Effector CD8-positive, alpha-beta T cell (primary cell): ENCODE measurements around the gene BANF1.
"Not testable (repeated sequence)": the region's sequence is repeated elsewhere in the genome, so short reads cannot be mapped to it uniquely, and the experiment has no call there.

Source experiments
- DNase-seq: peaks from one replicate; lab custom pipeline; 2025; lab: John Stamatoyannopoulos, UW

Gene BANF1

DNA sequence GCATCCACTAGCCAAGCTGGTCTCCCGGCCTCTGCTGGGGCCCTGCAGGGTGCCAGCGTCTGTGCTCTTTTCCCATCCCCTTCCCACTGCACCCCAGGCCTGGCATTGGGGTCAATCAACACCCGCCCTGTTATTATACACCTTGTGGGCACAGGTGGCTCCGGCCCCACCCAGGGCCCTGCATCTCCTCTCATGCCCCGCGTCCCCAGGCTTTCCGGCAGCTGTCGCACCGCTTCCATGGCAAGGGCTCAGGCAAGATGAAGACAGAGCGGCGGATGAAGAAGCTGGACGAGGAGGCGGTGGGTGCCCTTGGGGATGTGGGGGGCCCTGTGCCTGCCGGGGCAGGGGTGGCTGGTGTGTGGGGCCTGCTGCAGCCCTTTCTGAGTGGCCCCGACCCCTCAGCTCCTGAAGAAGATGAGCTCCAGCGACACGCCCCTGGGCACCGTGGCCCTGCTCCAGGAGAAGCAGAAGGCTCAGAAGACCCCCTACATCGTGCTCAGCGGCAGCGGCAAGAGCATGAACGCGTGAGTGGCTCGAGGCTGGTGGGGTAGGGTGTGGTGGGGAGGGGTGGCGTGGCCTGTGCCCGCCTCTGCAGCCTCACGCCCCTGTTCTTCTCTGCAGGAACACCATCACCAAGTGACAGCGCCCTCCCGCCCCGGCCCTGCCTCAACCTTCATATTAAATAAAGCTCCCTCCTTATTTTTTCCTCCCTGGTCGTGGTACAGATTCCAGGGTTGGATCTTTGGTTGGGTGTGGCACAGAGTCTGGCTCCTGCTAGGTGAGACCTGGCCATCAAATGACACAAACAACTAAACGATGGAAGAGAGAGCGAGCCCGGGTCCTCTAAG, 23.7 kb upstream of the BANF1 start:
- no peak for DNase-seq

- no peak for DNase-seq
Observed at GRCh38 chr11:65979261-65979759, 23.0 kb upstream of the BANF1 start.

DNA sequence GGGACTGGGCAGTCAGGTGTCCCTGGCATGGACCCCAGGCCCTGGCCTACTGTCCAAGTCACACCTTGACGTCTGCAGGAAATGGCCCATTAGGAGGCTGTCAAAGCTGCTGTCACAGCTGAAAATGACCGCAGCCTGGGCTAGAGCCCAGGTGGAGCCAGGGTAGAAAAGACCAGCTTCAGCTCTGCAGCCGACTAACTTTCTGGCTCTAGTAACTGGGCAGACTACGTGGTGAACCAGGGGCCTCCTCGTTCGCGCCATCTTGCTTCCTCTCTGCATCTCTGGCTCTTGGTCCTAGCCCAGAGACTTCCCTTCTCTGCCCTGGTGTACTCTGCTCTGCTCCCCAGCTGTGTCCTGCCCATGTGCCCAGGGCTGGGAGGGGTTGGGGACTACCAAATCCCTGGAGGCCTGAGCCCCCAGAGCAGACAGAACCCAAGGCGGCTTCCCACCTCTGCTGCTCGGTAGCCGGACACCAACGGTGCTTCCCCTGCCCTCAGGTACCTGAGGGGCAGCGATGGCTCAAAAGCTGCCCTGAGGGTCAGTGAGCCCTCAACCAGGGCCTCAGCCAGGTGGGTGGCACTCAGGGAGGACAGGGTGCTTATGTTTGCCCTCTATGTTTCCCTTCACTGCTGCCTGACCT, 21.1 kb upstream of the BANF1 start:
- no peak for DNase-seq

DNA sequence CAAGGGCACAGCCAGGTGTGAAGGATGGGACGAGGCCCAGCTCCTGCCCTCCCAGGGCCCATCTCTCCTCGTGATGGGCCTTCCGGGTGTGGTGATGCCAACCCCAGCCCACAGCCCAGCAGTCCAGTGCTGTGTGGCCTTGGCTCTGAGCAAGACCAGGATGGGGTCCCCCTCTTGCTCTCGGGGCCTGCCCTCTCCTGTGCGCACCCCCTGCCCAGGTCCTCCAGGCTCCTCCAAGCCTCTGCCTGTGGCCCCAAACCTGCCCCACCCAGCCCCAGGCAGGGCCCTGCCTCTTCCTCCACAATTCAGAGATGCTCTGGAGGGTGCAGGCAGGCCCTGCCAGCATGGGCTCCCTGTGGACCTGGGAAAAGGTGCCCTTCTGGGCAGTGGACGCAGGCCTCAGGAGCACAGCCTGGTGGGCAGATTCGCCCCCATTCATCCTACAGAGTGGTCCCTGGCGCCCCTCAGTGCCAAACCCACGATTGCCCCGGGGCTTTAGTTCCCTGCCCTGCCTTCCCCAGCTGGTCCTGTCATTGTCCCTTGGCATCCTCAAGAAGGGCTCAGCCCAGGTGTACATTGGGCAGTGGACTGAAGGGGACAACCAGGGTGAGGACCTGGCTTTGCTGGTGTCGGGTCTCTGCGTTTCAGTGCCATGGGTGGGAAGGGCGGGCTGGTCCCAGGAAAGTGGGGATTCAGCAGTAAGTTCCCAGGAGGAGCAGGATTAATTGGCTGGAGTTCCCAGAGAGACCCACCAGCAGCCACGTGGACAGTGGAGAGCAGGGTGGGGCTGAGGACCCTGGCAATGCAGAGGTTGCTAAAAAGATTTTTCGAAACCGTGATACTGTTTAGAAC, 20.1 kb upstream of the BANF1 start:
- no peak for DNase-seq

- DNase-seq: no peak
Observed at GRCh38 chr11:65982824-65983588, 19.3 kb upstream of the BANF1 start.

DNA sequence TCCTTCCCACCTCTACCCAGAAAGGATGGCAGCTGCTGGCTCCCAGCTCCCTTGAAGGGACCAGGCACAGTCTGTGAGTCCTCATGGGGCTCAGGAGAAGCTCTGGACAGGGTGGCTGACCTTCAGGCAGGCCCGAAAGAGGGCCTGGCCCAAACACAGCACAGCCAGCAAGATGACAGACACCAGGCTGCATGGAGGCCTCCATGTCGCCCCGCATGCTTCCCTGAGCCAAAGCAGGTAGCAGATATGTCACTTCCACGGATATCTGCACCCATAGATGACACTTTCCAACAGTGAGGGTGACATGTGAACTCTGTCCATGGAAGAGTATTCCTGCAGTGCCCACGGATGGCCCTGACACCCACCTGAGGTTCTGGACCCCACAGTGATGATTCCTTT, 18.7 kb upstream of the BANF1 start:
- no peak for DNase-seq

GRCh38 chr11:65987336-65987735, 15.0 kb upstream of the BANF1 start:
- DNase-seq: no peak

GRCh38 chr11:65988791-65989592, 13.3 kb upstream of the BANF1 start:
- DNase-seq: peak; percentile 86

DNA sequence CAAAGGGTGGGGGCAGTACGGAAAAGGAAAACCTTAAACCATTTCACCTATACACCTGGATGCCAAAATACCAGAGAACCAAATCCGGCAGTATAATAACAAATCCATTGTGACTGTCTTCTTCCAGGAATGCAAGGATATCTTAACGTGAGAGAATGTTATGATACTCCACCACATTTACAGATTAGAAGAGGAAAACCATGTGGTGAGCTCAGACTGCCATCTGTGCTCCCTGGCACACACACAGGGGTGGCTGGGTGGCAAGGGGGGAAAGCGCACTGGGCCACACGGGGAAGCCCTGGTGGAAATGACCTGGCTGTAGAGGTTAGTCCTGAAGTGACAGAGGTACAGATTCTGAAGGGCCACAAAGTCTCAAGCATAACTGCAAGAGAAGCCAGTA, 10.2 kb upstream of the BANF1 start:
- DNase-seq: no peak

GRCh38 chr11:65997286-65997685, 5.0 kb upstream of the BANF1 start:
- DNase-seq: no peak

DNA sequence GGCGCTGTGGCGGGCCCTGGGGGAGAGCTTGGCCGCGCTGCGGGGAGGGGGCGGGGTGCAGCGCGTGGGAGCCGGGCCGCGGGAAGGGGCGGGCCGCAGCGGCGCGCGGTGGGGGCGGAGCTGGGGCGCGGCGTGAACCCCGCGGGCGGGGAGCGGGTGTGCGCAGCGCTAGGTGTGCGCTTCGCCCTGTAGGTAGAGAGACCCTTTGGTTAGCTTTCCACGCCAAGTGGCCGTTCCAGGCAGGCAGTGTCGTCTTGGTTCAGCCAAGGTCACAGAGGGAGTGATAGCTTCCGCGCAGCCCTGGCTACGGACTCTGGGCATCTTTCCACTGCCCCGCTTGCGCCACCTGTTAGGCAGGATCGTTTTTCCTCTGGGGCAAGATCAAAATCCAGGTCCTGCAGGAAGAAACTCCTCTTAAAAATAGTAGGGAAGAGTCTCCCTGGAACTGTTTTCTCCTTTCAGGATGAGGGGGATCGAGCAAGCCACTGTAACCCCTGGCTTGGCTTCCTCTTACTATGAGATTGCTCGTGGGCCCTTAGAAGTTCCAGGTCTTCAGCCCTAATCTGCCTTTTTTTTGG, 434 bp downstream of the BANF1 start:
- DNase-seq: no peak

GRCh38 chr11:66003291-66003690, 988 bp downstream of the BANF1 start:
- no peak for DNase-seq

DNA sequence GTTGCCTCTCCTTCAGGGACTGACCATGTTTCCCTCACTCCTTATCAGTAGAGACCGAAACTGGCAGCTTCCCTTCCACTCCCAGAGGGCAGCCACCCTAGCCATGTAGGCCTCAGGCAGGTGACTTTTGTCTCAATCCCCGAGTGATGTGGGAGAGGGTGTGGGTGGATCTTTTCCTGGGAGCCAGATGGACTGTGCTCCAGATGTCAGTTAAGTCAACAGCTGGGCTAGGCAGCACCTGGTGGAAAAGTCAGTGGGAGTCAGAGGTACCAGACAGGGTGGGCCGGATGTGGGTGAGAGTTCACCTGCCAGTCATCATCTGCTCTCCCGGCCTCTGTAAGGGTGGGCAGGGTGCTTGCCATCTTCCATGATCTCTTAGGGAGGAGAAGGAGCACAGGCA, 1.9 kb downstream of the BANF1 start:
- no peak for DNase-seq

GRCh38 chr11:66006134-66006890, 4.0 kb downstream of the BANF1 start:
- no peak for DNase-seq

DNA sequence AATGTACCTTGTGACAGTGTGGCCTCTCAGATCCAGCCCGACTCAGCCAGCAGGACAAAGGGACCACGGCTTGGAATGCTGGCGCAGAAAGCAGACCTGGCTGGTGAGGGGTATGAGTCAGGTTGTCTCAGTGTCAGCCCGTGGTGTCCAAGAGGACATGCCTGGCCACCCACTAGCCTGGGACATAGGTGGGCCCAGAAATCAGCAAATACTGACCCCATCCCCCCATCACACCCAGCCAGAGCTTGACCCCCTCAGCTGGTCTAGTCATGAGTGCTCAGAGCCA, 4.5 kb downstream of the BANF1 start:
- DNase-seq: no peak

DNA sequence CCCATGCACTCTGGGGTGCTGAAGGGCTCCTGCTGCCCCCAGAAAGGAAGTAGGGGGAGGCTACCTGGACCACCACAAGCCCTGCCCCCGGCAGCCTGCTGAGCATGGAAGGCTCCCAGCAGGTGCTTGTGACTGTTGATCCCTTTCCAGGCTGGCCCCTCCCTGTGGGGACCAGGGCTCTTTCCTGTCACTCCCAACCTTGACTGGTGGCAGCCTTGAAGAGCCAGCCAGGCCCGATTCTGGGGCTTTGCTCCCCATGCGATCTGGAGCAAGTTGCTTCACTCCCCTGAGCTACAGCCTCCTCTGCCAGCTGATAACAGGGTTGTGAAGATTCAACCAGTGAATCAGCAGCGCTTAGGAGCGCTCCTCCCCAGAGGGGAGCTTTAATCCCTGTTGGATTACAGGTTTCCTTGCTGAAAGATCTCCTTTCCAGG, 4.9 kb downstream of the BANF1 start:
- no peak for DNase-seq

DNA sequence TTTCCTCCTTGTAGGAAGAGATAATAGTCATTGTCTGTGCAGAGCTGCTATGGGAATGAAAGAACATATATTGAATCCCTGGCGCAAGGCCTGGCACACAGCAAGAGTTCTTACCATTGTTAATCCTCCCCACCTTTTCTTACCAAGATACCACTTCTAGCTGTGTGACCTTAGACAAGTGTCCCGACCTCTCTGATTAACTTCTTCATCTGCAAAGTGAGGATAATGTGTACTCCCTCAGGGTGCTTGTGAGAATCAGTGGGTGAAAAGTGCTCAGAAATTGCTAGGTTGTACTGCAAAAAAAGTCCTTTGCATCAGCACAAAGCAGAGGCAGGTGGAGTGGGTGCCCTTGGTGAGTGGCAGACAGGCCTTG, 5.8 kb downstream of the BANF1 start:
- DNase-seq: no peak

- no peak for DNase-seq
Observed at GRCh38 chr11:66008468-66009101, 6.3 kb downstream of the BANF1 start.

DNA sequence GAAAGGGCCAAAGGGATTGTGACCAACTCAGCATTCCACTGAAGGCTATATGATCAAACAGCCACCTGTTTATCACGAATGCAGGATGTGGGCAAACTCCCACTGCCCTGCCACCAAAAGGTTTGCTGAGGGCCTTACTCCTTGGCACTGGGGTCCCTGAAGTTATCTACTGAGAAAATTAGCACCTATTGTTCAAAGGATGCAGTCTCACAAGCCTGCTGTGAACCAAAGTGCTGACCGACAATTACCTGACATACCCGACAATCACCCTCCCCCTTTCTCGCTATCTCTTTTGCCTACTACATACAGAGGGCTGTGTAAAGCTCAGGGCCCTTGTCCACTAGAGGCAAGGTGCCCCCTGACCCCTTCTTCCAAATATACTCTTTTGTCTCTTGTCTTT, 7.7 kb downstream of the BANF1 start:
- not testable (repeated sequence) for DNase-seq
